Activated naive CD4-positive, alpha-beta T cell treated with Interleukin-2 at 50 U/mL for 16 hours (primary cell): Measurements from ENCODE around the gene AP2A2.

Source experiments
- DNase-seq: peaks from one replicate; pipeline ENCODE4 v3.0.0-alpha.2; 2020

AP2A2 gene

DNA sequence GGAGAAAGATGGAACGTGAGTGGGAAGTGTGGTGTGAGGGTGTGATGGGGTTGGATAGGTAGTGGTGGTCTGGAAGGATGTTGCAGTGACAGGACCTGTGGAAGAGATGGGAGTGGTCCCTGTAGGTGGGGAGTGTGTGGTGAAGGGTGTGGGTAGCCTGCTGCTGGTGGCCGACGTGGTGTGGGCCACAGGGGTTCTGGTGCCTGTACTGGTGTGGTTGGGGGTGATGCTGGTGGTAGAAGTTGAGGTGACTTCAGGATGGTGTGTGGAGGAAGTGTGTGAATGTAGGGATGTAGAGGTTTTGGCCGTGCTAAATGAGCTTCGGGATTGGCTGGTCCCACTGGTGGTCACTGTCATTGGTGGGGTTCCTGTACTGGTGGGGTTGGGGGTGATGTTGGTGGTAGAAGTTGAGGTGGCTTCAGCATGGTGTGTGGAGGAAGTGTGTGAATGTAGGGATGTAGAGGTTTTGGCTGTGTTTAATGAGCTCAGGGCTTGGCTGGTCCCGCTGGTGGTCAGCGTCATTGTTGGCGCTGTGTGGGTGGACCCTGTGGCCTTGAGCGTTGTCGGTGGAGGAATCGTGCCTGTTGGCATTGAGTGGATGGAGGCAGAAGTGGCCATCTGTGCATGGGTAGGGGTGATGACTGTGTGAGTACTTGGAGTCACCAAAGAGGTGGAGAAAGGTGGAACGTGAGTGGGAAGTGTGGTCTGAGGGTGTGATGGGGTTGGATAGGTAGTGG is 91.8 kb downstream of the AP2A2 start:
- peak; percentile 7 for DNase-seq

DNA sequence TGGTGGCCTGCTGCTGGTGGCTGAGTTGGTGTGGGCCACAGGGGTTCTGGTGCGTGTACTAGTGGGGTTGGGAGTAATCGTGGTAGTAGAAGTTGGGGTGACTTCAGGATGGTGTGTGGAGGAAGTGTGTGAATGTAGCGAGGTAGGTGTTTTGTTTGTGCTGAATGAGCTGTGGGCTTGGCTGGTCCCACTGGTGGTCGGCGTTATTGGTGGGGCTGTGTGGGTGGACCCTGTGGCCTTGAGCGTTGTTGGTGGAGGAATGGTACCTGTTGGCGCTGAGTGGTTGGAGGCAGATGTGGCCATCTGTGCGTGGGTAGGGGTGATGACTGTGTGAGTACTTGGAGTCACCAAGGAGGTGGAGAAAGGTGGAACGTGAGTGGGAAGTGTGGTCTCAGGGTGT is 92.4 kb downstream of the AP2A2 start:
- peak; percentile 9 for DNase-seq

DNA sequence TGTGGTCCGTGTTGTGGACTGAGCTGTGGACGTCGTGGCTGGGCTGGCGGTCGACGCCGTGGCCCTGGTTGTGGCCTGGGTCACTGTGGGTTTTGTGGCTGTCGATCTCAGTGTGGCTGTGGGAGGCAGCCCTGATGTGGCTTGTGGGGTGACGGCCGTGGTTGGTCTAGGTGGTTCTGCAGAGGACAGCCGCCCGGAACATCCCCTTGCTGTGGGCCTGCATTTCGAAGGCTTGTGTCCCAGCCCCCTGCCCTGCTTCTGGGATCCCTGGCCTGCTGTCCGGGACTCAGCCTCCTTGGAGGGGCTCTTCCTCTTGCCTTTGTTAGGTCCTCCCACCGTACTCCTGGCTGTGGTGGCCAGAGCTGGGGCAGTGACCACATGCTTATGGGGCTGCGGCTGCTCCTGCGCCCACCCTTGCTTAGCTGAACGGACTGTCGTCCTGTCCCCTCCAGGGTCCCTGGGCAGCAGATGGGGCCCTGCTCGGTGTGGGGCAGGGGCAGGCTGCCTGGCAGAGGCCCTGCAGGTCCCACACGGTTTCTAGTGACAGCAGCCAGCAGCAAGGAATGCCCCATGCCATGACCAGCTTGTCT is 93.7 kb downstream of the AP2A2 start:
- no peak for DNase-seq

DNA sequence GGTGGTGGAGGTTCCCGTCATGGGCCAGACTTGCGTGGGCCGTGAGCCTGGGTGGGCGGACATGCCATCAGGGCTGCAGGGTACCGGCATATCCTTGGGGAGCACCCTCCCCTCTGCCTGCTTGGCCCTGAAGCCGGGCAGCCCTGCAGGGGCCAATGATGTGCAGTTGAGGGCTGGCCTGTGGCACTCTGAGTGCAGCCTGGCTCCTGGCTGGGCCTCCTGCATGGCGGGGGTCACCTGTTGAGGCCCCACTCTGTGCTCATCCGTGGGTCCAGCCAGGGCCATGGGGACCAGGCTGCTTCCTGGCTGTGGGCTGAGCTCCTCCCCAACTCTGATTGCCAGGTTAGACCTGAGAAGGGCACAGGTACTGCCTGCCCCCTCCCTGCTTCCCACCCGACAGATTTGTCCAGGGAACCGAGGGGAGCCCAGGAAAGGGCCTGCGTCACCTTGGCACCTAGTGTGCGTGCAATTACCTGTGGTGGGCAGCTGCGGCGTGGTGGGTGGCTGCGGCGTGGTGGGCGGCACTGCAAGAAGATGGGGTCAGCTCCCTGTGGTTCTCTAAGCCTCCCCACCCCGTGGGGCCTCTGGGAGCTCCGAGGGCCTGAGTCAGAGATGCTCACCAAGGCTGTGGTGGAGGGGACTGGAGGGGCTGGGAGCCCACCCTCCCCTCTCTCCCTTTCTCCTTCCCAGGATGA is 94.7 kb downstream of the AP2A2 start:
- no peak for DNase-seq

DNA sequence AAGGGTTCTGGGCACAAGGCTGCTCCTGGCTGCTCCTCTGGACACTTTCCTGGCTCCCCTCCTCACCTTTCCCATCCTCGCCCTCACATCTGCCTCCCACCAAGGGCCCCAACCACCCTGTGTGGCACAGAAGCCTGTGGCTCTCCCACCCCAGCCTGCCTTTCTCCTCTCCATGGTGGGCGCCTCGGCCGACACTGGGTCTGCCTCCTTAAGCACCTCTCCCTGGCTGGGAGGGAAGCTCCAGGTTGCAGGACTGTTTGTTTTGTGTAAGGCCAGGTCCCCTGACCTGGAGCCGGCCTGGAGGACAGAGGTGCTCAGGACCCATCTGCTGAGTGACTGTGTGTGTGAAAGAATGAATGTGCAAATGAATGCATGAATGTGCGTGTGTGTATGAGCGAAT is 96.7 kb downstream of the AP2A2 start:
- DNase-seq = no peak

DNA sequence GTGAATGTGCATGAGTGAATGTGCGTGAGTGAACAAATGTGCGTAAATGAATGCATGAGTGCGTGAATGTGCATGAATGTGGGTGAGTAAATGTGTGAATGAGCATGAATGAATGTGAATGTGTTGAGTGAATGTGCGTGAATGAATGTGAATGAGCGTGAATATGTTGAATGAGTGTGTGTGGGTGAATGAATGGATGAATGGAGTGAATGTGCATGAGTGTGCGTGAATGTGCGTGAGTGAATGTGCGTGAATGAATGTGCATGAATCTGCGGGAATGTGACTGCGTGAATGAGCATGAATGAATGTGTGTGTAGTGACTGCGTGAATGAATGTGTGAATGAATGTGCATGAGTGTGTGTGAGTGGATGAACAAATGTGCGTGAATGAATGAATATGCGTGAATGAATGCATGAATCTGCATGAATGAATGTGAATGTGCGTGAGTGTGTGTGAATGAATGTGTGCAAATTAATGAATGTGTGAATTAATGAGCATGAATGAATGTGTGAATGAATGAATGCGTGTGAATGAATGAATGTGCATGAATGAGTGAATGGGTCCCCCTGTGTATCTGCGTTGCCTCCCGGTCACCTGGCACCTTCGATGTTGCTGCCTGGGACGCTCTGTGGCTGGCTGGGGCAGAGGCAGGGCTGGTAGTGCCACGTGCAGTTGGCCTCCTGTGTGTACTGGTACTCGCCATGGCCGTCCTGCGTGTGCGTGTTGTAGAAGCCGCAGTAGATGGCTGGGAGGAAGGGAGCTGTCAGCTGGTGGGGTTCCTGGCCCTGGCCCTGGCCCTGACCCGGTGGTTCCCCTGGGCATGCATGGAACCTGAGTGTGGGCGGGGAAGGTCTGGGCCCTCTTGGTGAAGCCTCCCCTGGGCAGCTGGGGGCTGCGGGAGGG is 97.5 kb downstream of the AP2A2 start:
- DNase-seq = no peak

DNA sequence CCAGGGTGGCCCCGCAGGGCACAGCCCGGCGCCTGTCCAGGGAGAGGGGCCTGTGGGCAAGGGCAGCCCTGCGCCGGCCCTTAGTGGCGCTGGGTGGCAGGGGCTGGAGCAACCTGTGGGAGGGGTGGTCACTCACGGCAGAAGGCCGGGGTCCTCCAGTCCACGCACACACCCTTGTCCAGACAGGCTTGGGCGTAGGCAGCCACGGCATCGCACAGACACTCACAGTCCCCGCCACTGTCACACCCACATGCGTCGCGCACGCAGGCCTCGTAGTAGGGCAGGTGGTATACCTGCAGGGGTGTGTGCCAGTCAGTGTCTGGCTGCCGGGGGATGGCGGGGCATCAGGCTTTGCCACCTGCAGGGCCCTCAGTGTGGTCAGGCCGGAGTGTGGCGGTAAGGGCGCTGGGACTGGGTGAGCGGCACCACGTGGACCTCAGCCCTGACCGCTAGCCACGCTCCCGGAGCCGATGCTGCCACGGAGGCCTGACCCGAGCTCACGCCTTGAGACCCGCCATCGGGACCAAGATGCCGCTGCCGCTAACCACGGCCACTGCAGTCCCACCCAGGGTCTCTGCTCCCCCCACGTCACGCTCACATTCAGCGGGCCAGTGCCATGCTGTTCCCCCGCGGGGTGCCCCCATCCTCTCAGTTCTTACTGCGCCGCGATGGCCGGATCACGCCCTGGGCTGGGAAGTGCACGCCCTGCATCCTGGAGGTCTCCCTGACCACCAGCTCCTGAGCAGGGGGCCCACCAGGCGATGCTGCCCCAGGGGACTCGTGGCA is 98.3 kb downstream of the AP2A2 start:
- no peak for DNase-seq

DNA sequence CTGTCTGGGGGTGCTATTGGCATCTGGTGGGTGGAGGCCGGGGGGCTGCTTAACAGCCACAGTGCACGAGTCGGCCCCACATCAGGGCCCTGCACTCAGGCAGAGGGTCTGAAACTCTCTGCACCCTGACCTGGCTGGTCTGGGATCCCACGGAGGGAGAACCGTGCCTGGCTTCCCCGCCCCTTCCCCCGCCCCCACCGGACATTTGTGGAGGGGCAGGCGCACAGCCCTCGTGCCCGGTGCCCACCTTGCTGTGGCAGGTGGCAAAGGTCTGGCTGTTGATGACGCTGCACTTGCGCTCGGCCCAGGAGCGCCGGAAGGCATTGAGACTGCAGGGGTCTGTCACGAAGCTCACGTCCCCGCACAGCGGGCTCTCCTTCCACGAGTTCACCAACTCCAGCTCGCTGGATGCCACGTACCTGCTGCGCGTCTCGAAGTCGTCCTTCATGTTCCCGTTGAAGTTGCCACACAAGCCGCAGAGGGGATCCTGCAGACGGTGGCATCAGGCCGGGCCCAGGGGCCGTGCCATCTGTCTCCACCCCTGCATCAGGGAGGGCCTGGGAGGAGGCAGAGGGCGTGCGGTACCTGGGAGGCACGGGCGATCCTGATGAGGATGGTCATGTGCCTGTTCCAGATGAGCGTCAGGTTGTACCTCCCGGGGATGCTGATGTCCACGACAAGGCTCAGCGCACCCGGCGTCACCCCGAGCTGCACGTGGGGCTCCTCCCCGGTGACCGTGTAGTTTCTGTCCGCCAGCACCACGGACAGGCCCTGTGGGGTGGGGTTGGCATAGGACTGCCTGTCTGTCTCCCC is 99.1 kb downstream of the AP2A2 start:
- DNase-seq = no peak

DNA sequence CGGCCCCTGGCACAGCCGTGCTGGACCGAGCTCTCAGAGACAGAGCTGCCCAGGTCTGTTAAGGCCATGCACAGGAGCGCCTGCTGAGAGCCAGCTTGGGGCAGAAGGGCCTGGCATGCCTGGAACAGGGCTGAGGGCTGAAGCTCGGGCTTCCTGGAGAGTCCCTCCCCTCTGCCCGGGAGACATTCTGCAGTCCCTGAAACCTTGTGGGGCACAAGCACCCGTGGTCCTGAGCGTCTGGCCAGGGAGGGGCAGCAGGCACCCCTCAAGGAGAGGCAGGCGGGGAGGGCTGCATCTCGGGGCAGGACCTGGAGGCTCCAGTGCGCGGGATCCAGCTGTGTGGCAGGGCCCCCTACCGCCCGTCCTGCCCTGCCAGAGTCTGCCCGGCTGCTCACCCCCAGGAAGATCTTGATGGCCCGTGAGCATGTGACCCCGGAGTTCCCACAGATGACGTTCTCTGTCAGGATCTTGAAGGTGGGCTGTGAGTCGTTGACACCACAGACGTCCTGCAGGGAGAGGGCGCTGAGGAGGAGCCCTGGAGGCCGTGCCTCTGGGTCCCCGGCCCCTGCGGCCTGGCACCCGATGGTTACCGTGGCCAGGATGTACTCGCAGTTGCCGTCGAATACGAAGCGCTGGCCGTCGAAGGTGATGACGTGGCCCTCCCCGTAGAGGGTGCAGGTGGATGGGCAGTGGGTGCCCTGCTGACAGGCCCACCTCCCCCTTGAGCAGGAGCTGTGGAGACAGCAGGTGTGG is 99.9 kb downstream of the AP2A2 start:
- no peak for DNase-seq

DNA sequence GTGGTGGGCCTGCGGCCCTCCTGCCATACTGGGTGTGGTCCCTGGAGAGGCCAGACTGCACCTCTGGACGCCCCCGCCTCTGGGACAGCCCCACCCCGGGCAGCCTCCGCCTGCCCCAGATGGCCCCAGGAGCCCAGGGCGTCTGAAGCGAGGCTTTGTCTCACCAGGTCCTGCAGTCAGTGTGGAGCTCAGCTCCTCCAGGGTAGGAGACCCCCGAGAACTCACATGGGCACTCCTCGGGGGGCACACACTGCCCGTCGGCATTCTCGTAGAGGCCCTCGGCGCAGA is 100.4 kb downstream of the AP2A2 start:
- no peak for DNase-seq

DNA sequence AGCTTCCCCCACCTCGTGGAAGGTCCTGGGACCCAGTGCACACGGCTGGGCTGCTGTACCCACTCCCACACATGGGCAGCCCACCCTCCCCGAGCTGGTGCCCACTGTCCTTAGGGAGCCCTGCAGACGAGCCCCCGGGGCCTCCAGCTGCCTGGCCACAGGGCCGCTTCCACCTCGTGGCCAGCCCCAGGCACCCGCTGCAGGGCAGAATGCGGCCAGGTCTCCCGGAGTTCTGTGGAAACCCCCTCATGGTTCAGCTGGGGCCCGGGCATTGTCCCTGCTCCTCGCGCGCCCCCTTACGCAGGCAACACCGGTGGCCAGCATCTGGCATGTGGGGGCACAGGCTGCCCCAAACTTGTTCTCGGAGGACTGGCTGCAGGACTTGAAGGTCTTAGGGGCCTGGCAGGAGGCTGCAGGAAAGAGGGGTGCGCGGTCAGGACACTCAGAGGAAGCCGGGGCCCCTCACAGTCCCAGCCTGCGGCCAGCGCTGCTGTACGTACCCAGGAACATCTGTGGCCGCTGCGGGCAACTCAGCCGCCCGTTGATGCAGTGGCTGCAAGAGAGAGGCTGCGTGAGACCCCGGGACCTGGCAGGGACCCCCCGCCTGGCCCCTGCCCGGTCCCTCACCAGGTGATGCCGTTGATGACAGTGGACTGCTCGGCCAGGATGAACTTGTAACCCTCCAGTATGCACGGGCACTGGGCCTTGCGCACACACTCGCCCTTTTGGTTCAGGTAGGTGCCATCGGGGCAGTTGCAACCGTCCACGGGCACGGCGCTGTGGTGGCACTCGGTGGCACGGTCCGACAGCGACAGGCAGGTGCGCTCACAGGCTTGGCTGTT is 101.2 kb downstream of the AP2A2 start:
- DNase-seq = no peak

DNA sequence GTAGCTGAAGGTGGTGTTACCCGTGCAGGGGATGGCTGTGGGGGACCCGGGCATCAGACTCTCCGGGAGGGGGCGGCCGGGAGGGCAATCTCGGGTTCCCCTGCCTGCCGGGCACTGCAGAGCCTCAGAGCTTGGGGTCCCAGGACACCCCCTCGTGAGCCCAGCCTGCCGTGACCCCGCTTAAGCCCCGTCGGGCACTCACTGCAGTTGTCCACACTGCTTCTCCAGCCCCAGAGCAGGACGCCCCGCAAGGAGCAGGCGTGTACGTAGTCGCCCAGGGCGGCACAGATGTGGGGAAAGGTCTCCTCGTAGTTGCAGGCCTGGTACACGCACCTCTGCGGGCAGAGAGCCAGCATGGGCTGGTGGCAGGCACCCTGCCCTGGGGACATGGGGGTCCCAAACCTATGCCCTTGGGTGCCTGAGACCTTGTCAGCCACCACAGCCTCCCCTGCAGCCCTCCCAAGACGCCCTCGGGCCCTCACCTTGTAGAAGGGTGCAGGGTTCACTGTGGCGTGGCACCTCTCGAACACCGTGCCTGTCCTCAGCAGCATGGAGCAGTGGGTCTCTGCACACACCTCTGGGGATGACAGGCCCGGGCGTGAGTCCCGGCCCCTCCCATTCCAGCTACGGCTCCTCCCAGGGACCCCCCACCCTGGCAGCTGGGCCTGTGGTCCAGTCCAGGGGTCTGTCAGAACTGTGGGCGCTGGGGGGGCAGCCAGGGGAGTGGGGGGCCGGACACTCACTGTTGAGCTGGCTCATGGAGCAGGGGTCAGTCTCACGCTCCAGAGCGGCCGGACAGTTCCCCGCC is 102.0 kb downstream of the AP2A2 start:
- no peak for DNase-seq

DNA sequence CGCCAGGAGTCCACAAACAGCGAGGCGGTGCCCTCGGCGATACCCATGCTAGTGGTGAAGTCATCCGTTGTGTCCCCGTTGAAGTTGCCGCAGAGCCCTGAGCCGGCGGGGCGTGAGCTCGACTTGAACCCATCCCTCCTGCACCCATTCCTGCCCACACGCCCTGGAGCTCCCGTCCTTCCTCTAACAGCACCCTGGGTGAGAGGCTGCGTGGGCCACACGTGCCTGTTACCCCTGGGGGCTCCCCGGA is 102.5 kb downstream of the AP2A2 start:
- DNase-seq = no peak

DNA sequence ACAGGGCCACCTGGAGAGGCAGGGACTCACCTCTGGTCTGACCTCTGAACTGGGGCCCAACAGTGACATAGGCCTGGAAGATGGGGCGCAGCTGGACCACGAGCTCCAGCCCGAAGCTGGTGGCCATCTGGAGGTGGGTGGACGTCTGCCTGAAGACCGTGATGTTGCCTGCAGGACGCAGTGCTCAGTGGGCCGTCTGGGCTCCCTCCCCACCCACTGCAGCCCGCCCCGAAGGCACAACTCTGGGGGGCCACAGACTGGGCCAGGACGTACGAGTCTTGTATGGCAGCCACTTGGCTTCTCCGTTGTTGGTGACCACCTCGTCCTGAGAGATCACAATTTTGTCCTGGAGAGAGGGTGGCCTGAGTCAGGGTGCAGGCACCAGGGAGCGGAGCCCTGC is 102.9 kb downstream of the AP2A2 start:
- DNase-seq = no peak

DNA sequence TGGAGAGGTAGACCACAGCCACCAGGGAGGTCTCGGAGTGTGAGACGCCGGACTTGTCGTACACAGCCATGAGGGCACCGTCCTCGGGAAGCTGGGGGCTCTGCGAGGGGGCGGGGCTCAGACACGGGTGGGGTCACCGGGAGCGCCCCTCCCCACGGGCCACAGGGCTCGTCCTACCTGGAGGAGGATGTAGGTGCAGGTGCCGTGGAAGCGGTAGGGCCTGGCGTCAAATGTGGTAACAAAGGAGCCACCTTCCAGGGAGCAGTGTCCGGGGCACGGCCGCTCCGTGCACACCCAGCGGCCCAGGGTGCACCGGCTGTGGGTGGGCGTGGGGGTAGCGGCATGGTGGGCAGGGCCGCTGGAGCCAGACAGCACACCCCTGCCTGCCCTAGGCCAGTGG is 103.4 kb downstream of the AP2A2 start:
- no peak for DNase-seq

DNA sequence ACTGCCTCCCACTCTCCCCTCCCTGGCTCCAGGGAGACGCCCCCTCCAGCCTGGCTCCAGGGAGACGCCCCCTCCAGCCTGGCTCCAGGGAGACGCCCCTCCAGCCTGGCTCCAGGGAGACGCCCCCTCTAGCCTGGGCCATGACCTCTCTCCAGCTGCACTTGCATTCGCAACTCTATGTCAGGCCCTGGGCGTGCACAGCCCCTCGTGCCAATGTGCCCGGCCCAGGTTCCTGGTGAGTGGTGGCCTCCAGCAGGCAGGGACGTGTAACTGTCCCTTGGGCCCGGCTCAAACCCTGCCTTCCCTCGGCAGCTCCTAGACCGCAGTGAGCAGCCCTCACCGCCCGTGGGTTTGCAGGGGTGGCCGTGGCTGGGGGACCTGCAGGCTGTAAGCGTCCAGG is 104.0 kb downstream of the AP2A2 start:
- no peak for DNase-seq

DNA sequence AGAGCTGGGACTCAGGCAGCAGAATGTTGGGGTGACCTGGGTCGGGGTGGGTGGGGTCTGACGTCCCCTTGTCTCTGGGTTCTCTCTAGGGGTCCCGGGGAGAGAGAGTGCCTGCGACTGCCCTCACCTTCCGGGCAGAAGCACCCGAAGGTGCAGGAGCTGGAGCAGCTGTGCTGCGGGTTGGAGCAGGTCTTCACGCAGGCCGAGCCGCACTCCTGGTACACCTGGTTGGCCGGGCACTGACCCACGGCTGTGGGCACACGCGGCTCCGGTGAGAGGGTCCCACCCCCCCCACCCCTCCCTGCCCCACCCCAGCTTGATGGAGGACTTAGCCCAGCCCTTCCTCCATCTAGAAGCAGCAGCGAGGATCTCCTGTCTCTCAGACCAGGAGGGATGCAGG is 104.4 kb downstream of the AP2A2 start:
- no peak for DNase-seq

DNA sequence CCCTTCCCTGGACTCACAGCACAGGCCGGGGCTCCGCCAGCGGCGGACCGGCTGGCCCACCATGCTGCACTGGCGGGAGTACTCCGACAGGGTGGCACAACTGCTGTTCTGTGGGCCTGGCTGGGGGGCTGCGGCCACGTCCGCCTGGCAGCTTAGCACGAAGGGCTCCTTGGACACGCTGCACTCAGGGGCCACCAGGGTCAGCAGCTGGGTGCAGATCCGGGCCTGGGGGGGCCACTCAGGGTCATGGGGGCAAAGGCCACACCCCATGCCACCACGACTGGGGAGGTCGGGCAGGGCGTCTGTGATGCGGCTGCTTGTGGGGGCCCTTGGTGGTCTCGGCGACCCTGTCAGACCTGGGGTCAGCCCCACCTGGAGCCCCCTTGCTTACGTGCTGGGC is 104.9 kb downstream of the AP2A2 start:
- no peak for DNase-seq

DNA sequence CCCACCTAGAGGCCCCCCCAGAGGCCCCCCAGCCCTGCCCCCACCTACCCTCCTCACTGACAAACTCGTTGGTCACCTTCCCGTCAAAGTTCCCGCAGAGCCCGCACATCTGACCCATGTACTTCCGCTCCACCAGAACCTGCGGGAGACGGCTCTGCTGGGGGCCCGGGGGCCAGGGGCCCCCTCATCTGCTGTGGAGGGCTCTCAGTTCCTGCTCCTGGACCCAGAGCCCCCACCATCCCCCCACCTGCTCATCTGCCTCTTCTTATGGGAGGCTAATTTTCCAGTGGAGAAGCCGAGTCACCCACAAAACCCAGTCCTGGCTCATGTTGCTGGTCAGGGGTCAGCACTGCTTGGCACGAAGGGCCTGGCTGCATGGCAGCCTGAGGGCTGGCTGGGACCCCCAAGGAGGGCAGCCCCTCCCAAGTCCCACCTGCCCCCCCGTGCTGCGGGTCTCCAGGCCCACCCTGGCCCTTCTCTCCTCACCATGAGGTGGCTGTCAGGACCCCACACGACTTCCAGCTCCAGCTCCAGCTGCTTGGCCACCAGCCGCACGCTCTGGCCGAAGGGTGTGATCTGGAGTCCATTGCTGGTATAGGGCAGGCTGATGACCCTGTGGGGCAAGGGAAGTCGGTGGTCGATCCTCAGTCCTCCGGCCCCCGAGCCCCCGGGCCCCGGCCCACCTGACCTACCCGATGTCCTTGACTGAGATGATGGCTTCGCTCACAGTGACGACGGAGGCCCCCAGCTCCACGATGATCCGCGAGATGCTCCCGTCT is 105.6 kb downstream of the AP2A2 start:
- no peak for DNase-seq
